Measurements from ENCODE around the gene BRD7. TPM values are rescaled to one million over a fixed set of nuclear protein-coding genes. Genes with fewer than 3 reads are reported as not detected.

The BRD7 gene
- total and polyA plus RNA-seq, 10 donors: 39.2 to 69.7 (median 53.4) TPM

DNA sequence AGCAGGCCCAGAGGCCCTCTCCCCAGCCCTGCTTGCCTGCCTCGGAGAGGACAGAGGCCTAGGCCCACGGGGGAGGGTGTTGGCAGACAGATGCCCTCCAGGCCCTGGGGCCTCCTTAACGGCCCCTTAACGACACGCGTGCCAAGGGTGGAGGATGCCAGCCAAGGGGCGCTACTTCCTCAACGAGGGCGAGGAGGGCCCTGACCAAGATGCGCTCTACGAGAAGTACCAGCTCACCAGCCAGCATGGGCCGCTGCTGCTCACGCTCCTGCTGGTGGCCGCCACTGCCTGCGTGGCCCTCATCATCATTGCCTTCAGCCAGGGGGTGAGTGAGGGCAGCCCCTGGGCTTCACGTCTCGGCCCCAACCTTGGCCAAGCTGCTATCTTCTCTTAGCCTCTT is 80.8 kb downstream of the BRD7 start:
- no peak overlapping the region for H3K4me3 ChIP-seq
- peaks cover 0 to 69% (median 53%) of the 10 kb centered on the region in 6 donors for H3K36me3 ChIP-seq
- WGBS, 5 donors: 75 to 92% (median 89%) methylated on average over 6 to 17 of the region's 17 CpGs
- peaks cover 10 to 64% (median 28%) of the 10 kb centered on the region in 6 donors for H3K4me1 ChIP-seq
- TF ChIP-seq POLR2A (IDR thresholded peaks at IDR 0.05): no peak
- peak in 1 of 3 donors; percentile 45 for TF ChIP-seq POLR2AphosphoS5 (IDR thresholded peaks at IDR 0.05)
- peaks cover 0 to 7% (median 0%) of the 10 kb centered on the region in 8 donors for H3K9me3 ChIP-seq
- H3K27ac ChIP-seq: peak overlapping the region in 1 of 8 donors; percentile 14
- intact Hi-C loops (cut with DNase I; ENCODE audit: low total_unique reads): no loop called here
- no peak for DNase-seq
- no peaks in the 10 kb centered on the region for H3K27me3 ChIP-seq (replicated peaks in 1 of 7)

GRCh38 chr16:50286681-50287080 is 82.1 kb downstream of the BRD7 start:
- intact Hi-C loops (cut with DNase I; ENCODE audit: low total_unique reads): no loop called here
- TF ChIP-seq POLR2A (IDR thresholded peaks at IDR 0.05) (no peak), POLR2AphosphoS5 (IDR thresholded peaks at IDR 0.05) (no peak)
- TF ChIP-seq, protein P1, sequence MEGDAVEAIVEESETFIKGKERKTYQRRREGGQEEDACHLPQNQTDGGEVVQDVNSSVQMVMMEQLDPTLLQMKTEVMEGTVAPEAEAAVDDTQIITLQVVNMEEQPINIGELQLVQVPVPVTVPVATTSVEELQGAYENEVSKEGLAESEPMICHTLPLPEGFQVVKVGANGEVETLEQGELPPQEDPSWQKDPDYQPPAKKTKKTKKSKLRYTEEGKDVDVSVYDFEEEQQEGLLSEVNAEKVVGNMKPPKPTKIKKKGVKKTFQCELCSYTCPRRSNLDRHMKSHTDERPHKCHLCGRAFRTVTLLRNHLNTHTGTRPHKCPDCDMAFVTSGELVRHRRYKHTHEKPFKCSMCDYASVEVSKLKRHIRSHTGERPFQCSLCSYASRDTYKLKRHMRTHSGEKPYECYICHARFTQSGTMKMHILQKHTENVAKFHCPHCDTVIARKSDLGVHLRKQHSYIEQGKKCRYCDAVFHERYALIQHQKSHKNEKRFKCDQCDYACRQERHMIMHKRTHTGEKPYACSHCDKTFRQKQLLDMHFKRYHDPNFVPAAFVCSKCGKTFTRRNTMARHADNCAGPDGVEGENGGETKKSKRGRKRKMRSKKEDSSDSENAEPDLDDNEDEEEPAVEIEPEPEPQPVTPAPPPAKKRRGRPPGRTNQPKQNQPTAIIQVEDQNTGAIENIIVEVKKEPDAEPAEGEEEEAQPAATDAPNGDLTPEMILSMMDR (IDR thresholded peaks at IDR 0.05 in 8 of 11, conservative IDR thresholded peaks at IDR 0.05 in 3 of 11): no peak
- Histone ChIP-seq H3K9me3 (peaks cover 0 to 7% (median 0%) of the 10 kb centered on the region in 8 donors), H3K36me3 (peaks cover 0 to 55% (median 39%) of the 10 kb centered on the region in 6 donors), H3K4me3 (no peak overlapping the region), H3K27me3 (replicated peaks in 1 of 7) (no peaks in the 10 kb centered on the region), H3K4me1 (peaks cover 21 to 78% (median 41%) of the 10 kb centered on the region in 6 donors), H3K27ac (no peak overlapping the region)
- no peak for DNase-seq
- WGBS, 5 donors: 95 to 99% (median 96%) methylated on average over 3 of the region's 3 CpGs

GRCh38 chr16:50285406-50286003 is 83.3 kb downstream of the BRD7 start:
- Histone ChIP-seq H3K4me3 (no peak overlapping the region), H3K4me1 (peaks cover 30 to 89% (median 53%) of the 10 kb centered on the region in 6 donors), H3K36me3 (peaks cover 0 to 44% (median 28%) of the 10 kb centered on the region in 6 donors), H3K27me3 (replicated peaks in 1 of 7) (no peaks in the 10 kb centered on the region), H3K9me3 (peaks cover 0 to 7% (median 0%) of the 10 kb centered on the region in 8 donors), H3K27ac (peak overlapping the region in 2 of 8 donors; percentile 97)
- intact Hi-C loops (cut with DNase I; ENCODE audit: low total_unique reads): no loop called here
- DNase-seq: no peak
- whole genome bisulfite sequencing, 5 donors: 69 to 98% (median 85%) methylated on average over 4 to 5 of the region's 5 CpGs
- TF ChIP-seq, protein P1 (IDR thresholded peaks at IDR 0.05 in 8 of 11, conservative IDR thresholded peaks at IDR 0.05 in 3 of 11): no peak
- TF ChIP-seq POLR2AphosphoS5 (IDR thresholded peaks at IDR 0.05) (no peak), POLR2A (IDR thresholded peaks at IDR 0.05) (no peak)

- intact Hi-C loops (cut with DNase I; ENCODE audit: low total_unique reads): no loop called here
- Histone ChIP-seq H3K9me3 (peaks cover 0 to 7% (median 0%) of the 10 kb centered on the region in 8 donors), H3K4me1 (peaks cover 38 to 93% (median 65%) of the 10 kb centered on the region in 6 donors), H3K36me3 (peaks cover 0 to 32% (median 16%) of the 10 kb centered on the region in 6 donors), H3K4me3 (peak overlapping the region in 1 of 8 donors; percentile 10), H3K27me3 (replicated peaks in 1 of 7) (no peaks in the 10 kb centered on the region), H3K27ac (peak overlapping the region in 5 of 8 donors; percentile 29 to 98 (median 97))
- DNase-seq: peak; percentile 84
- TF ChIP-seq POLR2AphosphoS5 (IDR thresholded peaks at IDR 0.05) (peak; percentile 32 to 46 (median 43)), POLR2A (IDR thresholded peaks at IDR 0.05) (no peak)
- WGBS, 5 donors: 34 to 49% (median 38%) methylated on average over 4 to 14 of the region's 14 CpGs
Observed at GRCh38 chr16:50284131-50284911, 84.5 kb downstream of the BRD7 start.
